Prostate gland (tissue), 2 donors: ENCODE results near the gene AVPR2. TPM values are rescaled to one million over a fixed set of nuclear protein-coding genes. Genes with fewer than 3 reads are reported as not detected.

Source experiments
- DNase-seq: peaks from one replicate; pipeline ENCODE4 v3.0.0-alpha.2; 2019; ENCODE audit warnings: low spot score
- H3K27ac ChIP-seq, 2 donors: fragments of 200-600 bp; sonication (generic); 2 replicates each; pipeline ENCODE4 v1.5.1; 2017 to 2019
- H3K27me3 ChIP-seq: fragments of 200-600 bp; sonication (generic); replicated peaks from 2 replicates; pipeline ENCODE4 v1.5.1; 2019; ENCODE audit not compliant: insufficient read depth
- H3K36me3 ChIP-seq, 2 donors: fragments of 200-600 bp; sonication (generic); 1 replicate in 1 of 2; 2 replicates in 1 of 2; pipeline versions ENCODE4 v1.5.1 to v1.8.1; 2017 to 2019
- H3K4me1 ChIP-seq: fragments of 200-600 bp; sonication (generic); replicated peaks from 2 replicates; pipeline ENCODE4 v1.5.1; 2019
- H3K4me3 ChIP-seq, 2 donors: fragments of 200-600 bp; sonication (generic); 2 replicates each; pipeline ENCODE4 v1.5.1; 2017 to 2019
- H3K9me3 ChIP-seq: fragments of 200-600 bp; sonication (generic); 2 replicates; pipeline ENCODE4 v1.5.1; 2017
- POLR2A ChIP-seq: fragments of 450-650 bp; IDR thresholded peaks from one replicate; pipeline ENCODE4 v1.6.1; 2016; ENCODE audit warnings: antibody characterized with exemption, mild to moderate bottlenecking
- POLR2AphosphoS5 ChIP-seq: sonication (generic); formaldehyde crosslinking; IDR thresholded peaks from one replicate; pipeline ENCODE4 v1.6.1; 2017; ENCODE audit warnings: antibody characterized with exemption
- WGBS: methylation state at CpG from one replicate; pipeline ENCODE4 v1.1.5; 2018; 5-methylcytosine and 5-hydroxymethylcytosine counted together
- intact Hi-C: fragments of 100-400 bp; cut with DNase I; formaldehyde crosslinking; loops from one replicate; pipeline ENCODE4 v1.14.2; 2022
- total RNA-seq, 2 donors: library from RNA; depleted of rRNA; stranded (reverse); fragments of >200 nt; gene quantifications; one replicate each; pipeline ENCODE4 v1.1.0, GENCODE V29; 2016
- TF ChIP-seq, protein P1 (sequence below), 4 experiments: fragments of 200-600 bp in 2 of 4; fragments of 450-650 bp in 2 of 4; sonication (generic) in 2 of 4; IDR thresholded peaks; 1 replicate in 3 of 4; 2 replicates in 1 of 4; pipeline ENCODE4 v1.5.1; 2016 to 2019; ENCODE audit warnings: antibody characterized with exemption in 4 of 4, mild to moderate bottlenecking in 2 of 4, moderate library complexity in 2 of 4

AVPR2 gene
- total RNA-seq, 2 donors from 2014 or later, result 0.41 to 2.5 TPM

DNA sequence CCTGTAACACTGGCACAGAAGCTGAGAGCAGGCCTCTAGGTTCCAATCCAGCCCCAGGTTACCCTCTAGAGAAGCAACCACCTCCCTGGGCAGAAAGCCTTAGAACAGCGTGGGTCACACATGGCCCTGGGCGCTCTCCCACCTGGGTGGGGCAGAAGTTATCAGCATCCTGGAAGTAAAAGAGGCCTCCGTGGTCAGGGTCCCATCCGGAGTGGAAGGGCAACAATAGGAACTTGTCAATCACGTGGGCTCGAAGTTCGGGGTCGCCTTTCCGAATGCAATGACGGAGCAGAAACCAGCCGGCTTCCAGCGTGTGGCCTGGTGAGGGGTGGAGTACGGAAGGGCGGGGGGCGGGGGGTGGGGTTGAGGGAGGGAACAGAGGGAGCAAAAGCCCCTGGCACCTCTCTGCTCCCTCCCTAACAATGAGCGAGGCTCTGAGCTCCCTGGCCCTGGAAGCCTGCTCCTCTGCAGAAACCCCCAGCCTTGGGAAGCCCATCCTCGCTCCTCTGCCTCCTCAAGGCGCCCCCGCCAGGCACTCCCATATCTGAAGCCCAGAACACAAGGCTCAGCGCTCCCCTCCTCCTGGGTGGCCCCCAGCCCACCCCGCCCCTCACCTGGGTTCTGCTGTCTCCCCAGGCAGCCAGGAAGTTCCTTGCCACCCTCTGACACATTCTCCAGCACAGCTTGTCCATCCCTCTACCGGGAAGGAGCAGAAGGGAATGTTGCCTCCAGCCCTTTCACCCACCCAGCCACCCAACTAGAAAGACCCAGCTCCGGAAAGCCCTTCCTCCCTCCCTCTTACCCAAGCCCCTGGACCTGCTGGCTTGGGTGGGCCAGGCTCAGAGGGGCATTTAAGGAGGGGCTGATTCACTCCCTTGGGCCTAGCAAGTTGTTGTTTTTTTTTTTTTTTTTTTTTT is 37.1 kb downstream of the AVPR2 start:
- H3K4me3 ChIP-seq, result no peak overlapping the region
- no peaks in the 10 kb centered on the region for H3K27me3 ChIP-seq
- TF ChIP-seq POLR2AphosphoS5 (no peak), POLR2A (no peak)
- TF ChIP-seq, protein P1, sequence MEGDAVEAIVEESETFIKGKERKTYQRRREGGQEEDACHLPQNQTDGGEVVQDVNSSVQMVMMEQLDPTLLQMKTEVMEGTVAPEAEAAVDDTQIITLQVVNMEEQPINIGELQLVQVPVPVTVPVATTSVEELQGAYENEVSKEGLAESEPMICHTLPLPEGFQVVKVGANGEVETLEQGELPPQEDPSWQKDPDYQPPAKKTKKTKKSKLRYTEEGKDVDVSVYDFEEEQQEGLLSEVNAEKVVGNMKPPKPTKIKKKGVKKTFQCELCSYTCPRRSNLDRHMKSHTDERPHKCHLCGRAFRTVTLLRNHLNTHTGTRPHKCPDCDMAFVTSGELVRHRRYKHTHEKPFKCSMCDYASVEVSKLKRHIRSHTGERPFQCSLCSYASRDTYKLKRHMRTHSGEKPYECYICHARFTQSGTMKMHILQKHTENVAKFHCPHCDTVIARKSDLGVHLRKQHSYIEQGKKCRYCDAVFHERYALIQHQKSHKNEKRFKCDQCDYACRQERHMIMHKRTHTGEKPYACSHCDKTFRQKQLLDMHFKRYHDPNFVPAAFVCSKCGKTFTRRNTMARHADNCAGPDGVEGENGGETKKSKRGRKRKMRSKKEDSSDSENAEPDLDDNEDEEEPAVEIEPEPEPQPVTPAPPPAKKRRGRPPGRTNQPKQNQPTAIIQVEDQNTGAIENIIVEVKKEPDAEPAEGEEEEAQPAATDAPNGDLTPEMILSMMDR (IDR thresholded peaks at IDR 0.05), result no peak
- no peaks in the 10 kb centered on the region for H3K9me3 ChIP-seq
- H3K27ac ChIP-seq, result no peak overlapping the region
- no peaks in the 10 kb centered on the region for H3K4me1 ChIP-seq
- DNase-seq, result no peak
- whole genome bisulfite sequencing, result 84% methylated on average over 14 of the region's 23 CpGs
- H3K36me3 ChIP-seq, result no peaks in the 10 kb centered on the region
- intact Hi-C loops, result no loop called here

DNA sequence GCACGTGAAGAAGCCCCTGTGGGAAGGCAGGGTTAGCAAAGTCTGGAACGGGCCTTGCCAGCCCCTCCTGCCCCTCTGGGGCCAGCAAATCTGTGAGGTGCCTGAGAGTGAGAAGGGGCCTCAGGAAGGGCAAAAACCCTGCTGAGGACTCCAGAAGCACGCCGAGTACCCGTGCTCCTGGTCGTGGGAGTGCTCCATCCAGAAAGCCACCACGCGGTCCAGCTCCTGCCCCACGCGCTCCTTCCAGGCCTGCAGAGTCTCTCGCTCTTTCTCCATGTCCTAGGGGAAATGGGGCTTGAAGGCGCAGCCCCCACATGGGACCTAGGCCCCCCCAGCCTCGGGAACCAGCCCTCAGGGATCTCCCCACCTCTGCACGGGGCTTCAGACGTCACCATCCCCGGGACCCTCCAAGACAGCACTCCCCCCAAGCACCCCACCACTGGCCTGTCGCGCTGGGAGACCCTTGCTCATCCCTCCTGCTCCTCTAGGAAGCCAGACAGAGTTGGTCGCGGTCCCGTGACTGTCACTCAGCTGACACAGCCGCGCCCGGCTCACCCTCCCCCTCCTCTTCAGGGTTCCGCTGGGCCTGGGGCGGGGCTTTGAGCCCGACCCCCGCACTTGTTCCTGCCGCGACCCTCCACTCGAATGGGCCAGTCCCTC is 39.8 kb downstream of the AVPR2 start, which contains the start of gene RENBP:
RENBP (minus strand) TSS at position 504 of the 660 bp plus-strand sequence; CDS start at position 471, 33 bp downstream.
- intact Hi-C loops, result no loop called here
- DNase-seq, result no peak
- TF ChIP-seq, protein P1 (IDR thresholded peaks at IDR 0.05), result no peak
- TF ChIP-seq POLR2AphosphoS5 (no peak), POLR2A (no peak)
- Histone ChIP-seq H3K27me3 (no peaks in the 10 kb centered on the region), H3K9me3 (no peaks in the 10 kb centered on the region), H3K4me1 (no peaks in the 10 kb centered on the region), H3K36me3 (no peaks in the 10 kb centered on the region), H3K4me3 (no peak within 1 kb of the TSS), H3K27ac (no peak within 1 kb of the TSS)
- 24% methylated on average over 8 of the region's 31 CpGs for WGBS

DNA sequence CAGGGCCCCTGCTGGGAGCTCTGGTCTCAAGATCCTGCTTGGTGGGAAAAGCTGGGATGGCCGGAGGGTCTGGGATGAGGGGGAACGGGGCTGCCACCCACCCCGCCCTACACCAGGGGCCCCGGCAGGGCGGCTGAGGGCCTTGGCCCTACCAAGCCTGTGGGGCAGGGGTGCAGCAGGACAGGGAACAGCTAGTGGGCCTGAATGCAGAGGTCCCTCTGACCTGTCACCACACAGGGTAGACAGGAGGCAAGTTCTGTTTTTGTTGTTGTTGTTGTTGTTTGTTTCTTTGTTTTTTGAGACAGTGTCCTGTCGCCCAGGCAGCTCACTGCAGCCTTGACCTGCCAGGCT is 40.3 kb downstream of the AVPR2 start:
- H3K4me3 ChIP-seq, result no peak overlapping the region
- intact Hi-C loops, result loop anchor here (5.0 kb wide), 1 partner anchor 182 kb away; the partner anchor contains the start of gene PLXNB3
- H3K27me3 ChIP-seq, result no peaks in the 10 kb centered on the region
- no peak overlapping the region for H3K27ac ChIP-seq
- no peaks in the 10 kb centered on the region for H3K36me3 ChIP-seq
- WGBS, result 68% methylated on average over 6 of the region's 6 CpGs
- no peaks in the 10 kb centered on the region for H3K9me3 ChIP-seq
- DNase-seq, result no peak
- no peak for TF ChIP-seq POLR2AphosphoS5
- TF ChIP-seq POLR2A, result no peak
- TF ChIP-seq, protein P1 (IDR thresholded peaks at IDR 0.05), result no peak
- H3K4me1 ChIP-seq, result no peaks in the 10 kb centered on the region

DNA sequence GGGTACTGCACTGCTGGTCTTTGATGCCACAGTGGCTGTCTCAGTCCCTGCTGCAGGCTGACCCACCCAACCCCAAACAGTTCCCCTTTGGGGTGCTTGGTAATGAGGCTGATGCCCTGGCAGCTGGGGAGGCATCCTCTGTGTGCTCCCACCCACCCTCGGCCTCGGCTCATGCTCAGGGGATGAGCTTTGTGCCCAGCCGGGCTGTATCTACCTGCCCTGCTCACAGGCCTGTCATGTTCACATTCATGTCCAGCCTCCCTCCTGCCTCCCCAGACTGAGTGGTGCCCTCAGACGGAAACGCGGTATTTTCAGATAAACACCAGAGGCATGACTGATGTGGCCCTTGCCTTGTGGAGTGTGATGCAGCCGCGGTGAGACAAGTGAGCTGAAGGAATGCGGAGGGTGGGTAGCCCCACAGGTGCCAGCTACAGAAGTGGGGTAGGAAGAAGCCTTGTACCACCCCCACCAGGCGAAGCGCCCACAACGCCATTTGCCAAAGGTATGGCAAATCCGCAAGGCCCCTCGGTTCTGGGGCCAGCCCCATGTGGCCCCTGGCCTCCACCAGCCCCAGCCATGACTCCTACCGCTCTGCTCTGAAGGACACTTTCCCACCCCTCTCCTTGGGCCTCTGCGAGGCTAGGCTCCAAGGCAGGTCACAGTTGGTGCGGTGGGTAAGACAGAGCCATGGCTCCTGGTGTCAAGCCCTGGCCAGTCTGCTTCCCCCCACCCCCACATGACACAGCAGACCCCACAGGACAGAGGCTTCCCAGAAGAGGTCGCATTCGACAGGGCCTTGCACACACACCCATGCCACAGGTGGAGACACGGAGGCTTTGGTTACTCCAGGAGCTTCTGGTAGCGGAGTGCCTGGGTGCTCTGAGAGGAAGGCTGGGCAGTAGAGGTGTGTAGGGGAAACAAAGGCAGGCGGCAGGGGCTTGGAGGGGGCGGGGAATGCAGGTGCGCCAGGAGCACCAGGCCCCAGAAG is 41.8 kb downstream of the AVPR2 start:
- TF ChIP-seq POLR2A (no peak), POLR2AphosphoS5 (no peak)
- TF ChIP-seq, protein P1 (IDR thresholded peaks at IDR 0.05), result no peak
- intact Hi-C loops, result loop anchor here (5.0 kb wide), 1 partner anchor 184 kb away; the partner anchor contains the start of gene PLXNB3
- Histone ChIP-seq H3K27ac (no peak overlapping the region), H3K4me3 (no peak overlapping the region), H3K27me3 (no peaks in the 10 kb centered on the region), H3K4me1 (no peaks in the 10 kb centered on the region), H3K36me3 (no peaks in the 10 kb centered on the region), H3K9me3 (no peaks in the 10 kb centered on the region)
- no peak for DNase-seq
- WGBS, result 73% methylated on average over 12 of the region's 24 CpGs
